Measurements from ENCODE around the gene ERAL1. TPM values are rescaled to one million over a fixed set of nuclear protein-coding genes. Genes with fewer than 3 reads are reported as not detected.

Gene ERAL1
- total and polyA plus RNA-seq, 2 experiments from 2014 or later, result 77.1 to 121 TPM

GRCh38 chr17:28878158-28878910 lies 23.5 kb downstream of the ERAL1 start:
- no peak overlapping the region for H3K4me2 ChIP-seq
- peaks cover 11% of the 10 kb centered on the region; the same call in 2 of the 3 replicates for H3K9me3 Mint-ChIP-seq
- no peak overlapping the region for H3K4me3 ChIP-seq
- H2AFZ ChIP-seq, result no peak overlapping the region
- H3K36me3 ChIP-seq (ENCODE audit: insufficient read depth), result no peaks in the 10 kb centered on the region; the same call in 1 of the 2 replicates
- no peaks in the 10 kb centered on the region for H3K79me2 ChIP-seq (replicated peaks; ENCODE audit: insufficient read depth)
- DNase-seq (ENCODE audit: low spot score) (no peak), ATAC-seq (no peak)
- no peaks in the 10 kb centered on the region for H4K20me1 ChIP-seq (replicated peaks; ENCODE audit: insufficient read depth)
- H3K4me1 ChIP-seq (ENCODE audit: insufficient read depth), result no peaks in the 10 kb centered on the region
- H3K4me1 Mint-ChIP-seq, result peaks cover 5% of the 10 kb centered on the region
- H3K27ac ChIP-seq (ENCODE audit: low read depth), result no peak overlapping the region
- H3K27me3 Mint-ChIP-seq (ENCODE audit: insufficient read depth, low read depth, poor library complexity), result peaks cover 6% of the 10 kb centered on the region
- no peaks in the 10 kb centered on the region for H3K27me3 ChIP-seq (ENCODE audit: insufficient read depth)
- H3K4me3 Mint-ChIP-seq, result no peak overlapping the region
- TF ChIP-seq ZNF331 (CRISPR knock-in tag; IDR thresholded peaks at IDR 0.05; ENCODE audit: low read depth) (no peak), CREB1 (CRISPR knock-in tag; IDR thresholded peaks at IDR 0.05; ENCODE audit: low read depth) (no peak), EZH2phosphoT487 (IDR thresholded peaks at IDR 0.05; ENCODE audit: unreplicated experiment) (no peak), NANOG (IDR thresholded peaks at IDR 0.05; ENCODE audit: borderline replicate concordance) (no peak), EZH2 (IDR thresholded peaks at IDR 0.05; ENCODE audit: low read depth, unreplicated experiment) (no peak), JUNB (IDR thresholded peaks at IDR 0.05; ENCODE audit: unreplicated experiment) (no peak), POLR2AphosphoS5 (IDR thresholded peaks at IDR 0.05; ENCODE audit: low read depth) (no peak), STAT1 (IDR thresholded peaks at IDR 0.05; ENCODE audit: unreplicated experiment) (no peak), CTCF (conservative IDR thresholded peaks at IDR 0.05; ENCODE audit: low read depth in 2 of 2) (no peak), ZNF114 (CRISPR knock-in tag; IDR thresholded peaks at IDR 0.05) (no peak)
- TF ChIP-seq, protein P1, sequence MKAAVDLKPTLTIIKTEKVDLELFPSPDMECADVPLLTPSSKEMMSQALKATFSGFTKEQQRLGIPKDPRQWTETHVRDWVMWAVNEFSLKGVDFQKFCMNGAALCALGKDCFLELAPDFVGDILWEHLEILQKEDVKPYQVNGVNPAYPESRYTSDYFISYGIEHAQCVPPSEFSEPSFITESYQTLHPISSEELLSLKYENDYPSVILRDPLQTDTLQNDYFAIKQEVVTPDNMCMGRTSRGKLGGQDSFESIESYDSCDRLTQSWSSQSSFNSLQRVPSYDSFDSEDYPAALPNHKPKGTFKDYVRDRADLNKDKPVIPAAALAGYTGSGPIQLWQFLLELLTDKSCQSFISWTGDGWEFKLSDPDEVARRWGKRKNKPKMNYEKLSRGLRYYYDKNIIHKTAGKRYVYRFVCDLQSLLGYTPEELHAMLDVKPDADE (IDR thresholded peaks at IDR 0.05), result no peak
- TF ChIP-seq, protein P2, sequence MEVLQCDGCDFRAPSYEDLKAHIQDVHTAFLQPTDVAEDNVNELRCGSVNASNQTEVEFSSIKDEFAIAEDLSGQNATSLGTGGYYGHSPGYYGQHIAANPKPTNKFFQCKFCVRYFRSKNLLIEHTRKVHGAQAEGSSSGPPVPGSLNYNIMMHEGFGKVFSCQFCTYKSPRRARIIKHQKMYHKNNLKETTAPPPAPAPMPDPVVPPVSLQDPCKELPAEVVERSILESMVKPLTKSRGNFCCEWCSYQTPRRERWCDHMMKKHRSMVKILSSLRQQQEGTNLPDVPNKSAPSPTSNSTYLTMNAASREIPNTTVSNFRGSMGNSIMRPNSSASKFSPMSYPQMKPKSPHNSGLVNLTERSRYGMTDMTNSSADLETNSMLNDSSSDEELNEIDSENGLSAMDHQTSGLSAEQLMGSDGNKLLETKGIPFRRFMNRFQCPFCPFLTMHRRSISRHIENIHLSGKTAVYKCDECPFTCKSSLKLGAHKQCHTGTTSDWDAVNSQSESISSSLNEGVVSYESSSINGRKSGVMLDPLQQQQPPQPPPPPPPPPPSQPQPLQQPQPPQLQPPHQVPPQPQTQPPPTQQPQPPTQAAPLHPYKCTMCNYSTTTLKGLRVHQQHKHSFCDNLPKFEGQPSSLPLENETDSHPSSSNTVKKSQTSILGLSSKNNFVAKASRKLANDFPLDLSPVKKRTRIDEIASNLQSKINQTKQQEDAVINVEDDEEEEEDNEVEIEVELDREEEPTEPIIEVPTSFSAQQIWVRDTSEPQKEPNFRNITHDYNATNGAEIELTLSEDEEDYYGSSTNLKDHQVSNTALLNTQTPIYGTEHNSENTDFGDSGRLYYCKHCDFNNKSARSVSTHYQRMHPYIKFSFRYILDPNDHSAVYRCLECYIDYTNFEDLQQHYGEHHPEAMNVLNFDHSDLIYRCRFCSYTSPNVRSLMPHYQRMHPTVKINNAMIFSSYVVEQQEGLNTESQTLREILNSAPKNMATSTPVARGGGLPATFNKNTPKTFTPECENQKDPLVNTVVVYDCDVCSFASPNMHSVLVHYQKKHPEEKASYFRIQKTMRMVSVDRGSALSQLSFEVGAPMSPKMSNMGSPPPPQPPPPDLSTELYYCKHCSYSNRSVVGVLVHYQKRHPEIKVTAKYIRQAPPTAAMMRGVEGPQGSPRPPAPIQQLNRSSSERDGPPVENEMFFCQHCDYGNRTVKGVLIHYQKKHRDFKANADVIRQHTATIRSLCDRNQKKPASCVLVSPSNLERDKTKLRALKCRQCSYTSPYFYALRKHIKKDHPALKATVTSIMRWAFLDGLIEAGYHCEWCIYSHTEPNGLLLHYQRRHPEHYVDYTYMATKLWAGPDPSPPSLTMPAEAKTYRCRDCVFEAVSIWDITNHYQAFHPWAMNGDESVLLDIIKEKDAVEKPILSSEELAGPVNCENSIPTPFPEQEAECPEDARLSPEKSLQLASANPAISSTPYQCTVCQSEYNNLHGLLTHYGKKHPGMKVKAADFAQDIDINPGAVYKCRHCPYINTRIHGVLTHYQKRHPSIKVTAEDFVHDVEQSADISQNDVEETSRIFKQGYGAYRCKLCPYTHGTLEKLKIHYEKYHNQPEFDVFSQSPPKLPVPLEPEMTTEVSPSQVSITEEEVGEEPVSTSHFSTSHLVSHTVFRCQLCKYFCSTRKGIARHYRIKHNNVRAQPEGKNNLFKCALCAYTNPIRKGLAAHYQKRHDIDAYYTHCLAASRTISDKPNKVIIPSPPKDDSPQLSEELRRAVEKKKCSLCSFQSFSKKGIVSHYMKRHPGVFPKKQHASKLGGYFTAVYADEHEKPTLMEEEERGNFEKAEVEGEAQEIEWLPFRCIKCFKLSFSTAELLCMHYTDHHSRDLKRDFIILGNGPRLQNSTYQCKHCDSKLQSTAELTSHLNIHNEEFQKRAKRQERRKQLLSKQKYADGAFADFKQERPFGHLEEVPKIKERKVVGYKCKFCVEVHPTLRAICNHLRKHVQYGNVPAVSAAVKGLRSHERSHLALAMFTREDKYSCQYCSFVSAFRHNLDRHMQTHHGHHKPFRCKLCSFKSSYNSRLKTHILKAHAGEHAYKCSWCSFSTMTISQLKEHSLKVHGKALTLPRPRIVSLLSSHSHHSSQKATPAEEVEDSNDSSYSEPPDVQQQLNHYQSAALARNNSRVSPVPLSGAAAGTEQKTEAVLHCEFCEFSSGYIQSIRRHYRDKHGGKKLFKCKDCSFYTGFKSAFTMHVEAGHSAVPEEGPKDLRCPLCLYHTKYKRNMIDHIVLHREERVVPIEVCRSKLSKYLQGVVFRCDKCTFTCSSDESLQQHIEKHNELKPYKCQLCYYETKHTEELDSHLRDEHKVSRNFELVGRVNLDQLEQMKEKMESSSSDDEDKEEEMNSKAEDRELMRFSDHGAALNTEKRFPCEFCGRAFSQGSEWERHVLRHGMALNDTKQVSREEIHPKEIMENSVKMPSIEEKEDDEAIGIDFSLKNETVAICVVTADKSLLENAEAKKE (CRISPR knock-in tag; IDR thresholded peaks at IDR 0.05), result no peak
- TF ChIP-seq, protein P3, sequence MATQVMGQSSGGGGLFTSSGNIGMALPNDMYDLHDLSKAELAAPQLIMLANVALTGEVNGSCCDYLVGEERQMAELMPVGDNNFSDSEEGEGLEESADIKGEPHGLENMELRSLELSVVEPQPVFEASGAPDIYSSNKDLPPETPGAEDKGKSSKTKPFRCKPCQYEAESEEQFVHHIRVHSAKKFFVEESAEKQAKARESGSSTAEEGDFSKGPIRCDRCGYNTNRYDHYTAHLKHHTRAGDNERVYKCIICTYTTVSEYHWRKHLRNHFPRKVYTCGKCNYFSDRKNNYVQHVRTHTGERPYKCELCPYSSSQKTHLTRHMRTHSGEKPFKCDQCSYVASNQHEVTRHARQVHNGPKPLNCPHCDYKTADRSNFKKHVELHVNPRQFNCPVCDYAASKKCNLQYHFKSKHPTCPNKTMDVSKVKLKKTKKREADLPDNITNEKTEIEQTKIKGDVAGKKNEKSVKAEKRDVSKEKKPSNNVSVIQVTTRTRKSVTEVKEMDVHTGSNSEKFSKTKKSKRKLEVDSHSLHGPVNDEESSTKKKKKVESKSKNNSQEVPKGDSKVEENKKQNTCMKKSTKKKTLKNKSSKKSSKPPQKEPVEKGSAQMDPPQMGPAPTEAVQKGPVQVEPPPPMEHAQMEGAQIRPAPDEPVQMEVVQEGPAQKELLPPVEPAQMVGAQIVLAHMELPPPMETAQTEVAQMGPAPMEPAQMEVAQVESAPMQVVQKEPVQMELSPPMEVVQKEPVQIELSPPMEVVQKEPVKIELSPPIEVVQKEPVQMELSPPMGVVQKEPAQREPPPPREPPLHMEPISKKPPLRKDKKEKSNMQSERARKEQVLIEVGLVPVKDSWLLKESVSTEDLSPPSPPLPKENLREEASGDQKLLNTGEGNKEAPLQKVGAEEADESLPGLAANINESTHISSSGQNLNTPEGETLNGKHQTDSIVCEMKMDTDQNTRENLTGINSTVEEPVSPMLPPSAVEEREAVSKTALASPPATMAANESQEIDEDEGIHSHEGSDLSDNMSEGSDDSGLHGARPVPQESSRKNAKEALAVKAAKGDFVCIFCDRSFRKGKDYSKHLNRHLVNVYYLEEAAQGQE (IDR thresholded peaks at IDR 0.05; ENCODE audit: unreplicated experiment), result no peak
- no peak overlapping the region for H3K27ac Mint-ChIP-seq
- H3K36me3 Mint-ChIP-seq (ENCODE audit: low read depth), result peaks cover 56% of the 10 kb centered on the region
- no peaks in the 10 kb centered on the region for H3F3A ChIP-seq (replicated peaks; ENCODE audit: low read depth)
- no peaks in the 10 kb centered on the region for H3K9me2 ChIP-seq (ENCODE audit: insufficient read depth)

Data from GM23338 (cell line).